Occipital lobe (tissue), 2 donors: ENCODE results near the gene DUS1L. TPM values are rescaled to one million over a fixed set of nuclear protein-coding genes. Genes with fewer than 3 reads are reported as not detected.
A peak's percentile ranks its signal among the peaks of the same experiment; 100 is the strongest.

ENCODE experiments used
- DNase-seq: peaks from one replicate; lab custom pipeline; 2025; lab: John Stamatoyannopoulos, UW
- total RNA-seq: library from RNA; depleted of rRNA; stranded (reverse); fragments of >200 nt; gene quantifications from one replicate; pipeline ENCODE4 v1.2.3, GENCODE V29; 2014

DUS1L gene
- total RNA-seq, 1 donor from 2014 or later, result 21.4 TPM

DNA sequence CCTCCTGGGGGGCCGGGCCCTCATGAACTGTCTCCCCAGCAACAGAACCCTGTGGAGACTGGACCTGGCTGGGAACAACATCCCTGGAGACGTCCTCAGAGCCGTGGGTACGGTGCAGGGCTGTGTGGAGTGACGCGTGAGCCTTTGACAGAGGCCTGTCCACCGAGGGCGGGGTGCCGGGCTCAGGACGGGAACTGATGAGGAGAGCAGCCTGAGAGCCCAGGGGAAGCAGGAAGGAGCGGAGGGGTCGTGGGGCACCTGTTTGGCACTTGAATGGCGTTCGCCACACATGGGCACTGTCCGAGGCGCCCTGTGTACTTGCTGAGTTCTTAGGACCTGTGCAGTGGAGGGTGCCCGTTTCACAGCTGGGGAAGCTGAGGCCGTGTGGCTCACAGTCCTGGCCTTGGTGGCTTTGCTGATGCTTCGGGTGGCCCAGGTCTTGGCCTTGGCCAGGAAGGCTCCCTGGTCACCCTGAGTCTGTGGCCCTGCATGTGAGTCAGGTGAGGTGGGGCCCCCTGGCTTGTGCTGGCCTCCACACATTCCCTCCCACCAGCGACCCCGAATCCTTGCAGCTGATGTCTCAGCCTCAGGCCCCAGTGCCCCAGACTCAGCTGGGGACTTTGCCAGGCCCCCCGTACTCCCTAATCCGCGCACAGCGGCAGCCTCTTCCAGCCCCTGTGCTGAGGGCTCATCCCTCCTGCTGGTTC, 40.0 kb downstream of the DUS1L start:
- DNase-seq, result no peak

DNA sequence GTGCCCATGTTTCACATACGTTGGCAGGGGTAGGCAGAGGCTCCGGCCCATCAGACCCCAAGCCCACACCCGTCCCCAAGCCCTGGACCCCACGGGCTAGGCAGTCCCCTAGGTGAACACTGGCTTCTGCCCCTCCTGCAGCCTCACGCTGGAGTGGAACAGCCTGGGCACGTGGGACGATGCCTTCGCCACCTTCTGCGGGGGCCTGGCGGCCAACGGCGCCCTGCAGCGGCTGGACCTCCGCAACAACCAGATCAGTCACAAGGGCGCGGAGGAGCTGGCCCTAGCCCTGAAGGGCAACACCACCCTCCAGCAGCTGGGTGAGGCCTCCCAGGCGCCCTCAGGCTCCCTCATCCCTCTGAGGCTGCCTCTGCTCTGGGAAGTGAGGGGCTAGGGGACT, 40.7 kb downstream of the DUS1L start:
- DNase-seq, result no peak

DNA sequence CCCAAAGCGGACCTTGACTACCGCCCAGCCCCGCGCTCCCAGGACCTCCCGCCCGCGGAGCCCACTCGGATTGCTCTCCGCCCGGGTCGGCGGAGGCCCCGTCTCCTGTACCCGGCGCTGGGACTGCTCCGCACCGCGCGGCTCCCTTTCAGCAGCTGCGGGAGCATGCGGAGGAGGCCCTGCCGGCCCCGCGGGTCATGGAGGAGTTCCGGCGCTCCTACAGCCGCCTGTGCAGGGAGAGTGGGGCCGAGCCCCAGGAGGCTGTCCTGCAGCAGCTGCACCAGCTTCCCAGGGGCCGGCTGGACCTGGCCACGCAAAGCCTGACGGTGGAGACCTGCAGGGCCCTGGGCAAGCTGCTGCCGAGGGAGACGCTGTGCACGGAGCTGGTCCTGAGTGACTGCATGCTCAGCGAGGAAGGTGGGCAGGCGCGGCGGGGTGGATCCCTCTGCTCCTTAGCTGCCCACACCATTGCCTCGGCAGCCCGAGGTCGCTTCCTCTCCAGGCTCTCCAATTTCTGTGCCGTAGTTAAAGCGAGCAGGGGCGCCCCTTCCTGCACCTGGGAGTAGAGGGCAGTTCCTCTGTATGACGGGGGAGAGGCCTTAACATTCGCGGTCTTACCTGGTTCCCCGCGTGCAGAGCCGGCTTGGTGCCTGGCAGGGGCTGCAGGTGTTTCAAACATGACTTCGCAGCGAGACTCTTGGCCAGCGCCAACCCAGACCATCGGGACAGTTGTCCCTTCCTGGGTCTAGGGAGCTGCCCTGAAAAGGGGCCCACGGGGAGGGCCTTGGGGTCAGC, 42.0 kb downstream of the DUS1L start:
- no peak for DNase-seq

GRCh38 chr17:82022981-82023446, 42.6 kb downstream of the DUS1L start, which contains the start of gene LRRC45:
Gene LRRC45, plus strand, starts transcription at chr17:82023305. Its CDS starts 339 bp downstream, at chr17:82023644.
- peak; percentile 100 for DNase-seq

DNA sequence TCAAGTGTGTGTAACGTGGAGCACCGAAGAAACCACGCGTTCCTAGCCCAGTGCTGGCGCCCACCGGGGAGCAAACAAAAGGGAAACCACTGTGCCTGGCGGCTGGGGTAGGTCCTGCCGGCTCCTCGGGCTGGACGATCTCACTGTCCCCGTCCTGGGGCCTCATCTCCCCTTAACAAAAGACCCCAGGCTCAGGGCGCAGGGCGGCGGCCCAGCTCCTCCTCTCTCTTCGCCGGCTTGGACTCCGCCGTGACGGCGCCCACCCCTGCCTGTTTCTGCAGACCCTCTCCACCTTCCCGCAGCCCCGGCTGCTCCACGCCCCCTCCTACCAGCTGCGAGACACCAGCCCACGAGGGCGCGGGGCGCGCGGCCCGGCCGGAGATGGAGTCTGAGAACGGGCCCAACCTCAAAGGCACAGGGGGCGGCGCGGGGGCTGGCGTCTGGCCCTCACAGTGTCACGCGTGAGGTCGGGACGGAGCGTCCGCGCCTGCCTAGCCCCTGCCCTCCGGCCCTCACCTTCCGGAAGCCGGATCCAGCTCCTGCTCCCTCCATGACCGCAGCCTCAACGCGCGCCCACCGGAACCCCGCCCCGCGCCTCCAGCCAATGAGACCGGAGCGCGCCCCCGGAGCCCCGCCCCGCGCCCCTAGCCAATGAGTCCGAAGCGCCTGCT, 43.2 kb downstream of the DUS1L start, which contains the start of gene CENPX:
CENPX (minus strand) TSS at position 569 of the 671 bp plus-strand sequence; CDS start at position 552, 17 bp downstream.
- no peak for DNase-seq

- no peak for DNase-seq
These were observed 43.7 kb downstream of the DUS1L start for GRCh38 chr17:82021900-82022309.

- peak; percentile 28 for DNase-seq
These were observed 44.3 kb downstream of the DUS1L start for GRCh38 chr17:82021107-82021899.

DNA sequence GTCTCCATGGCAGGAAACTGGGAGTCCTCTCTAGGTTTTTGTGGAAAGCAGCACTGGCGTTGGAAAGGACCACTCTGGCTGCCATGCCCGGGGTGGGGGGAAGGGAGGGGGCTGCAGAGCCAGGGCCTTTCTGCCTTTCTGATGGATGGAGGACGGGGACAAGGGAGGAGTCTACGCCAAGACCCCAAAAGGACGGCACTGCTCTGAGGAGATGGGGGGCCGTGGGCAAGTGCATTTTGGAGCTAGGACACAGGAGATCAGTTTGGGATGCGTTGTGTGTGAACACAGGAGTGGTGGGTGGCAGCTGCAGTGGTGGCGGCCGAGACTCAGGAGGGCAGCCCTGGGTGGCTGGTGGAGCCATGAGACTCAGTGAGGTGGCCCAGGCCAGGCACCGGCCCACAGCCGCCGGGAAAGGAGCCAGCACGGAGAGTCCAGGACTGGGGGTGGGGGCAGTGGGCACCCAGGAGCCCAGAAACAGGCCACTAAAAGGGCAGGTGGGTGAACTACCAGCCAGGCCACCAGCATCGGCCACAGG, 45.0 kb downstream of the DUS1L start:
- DNase-seq, result no peak

- DNase-seq, result no peak
These were observed 45.7 kb downstream of the DUS1L start for GRCh38 chr17:82019690-82020571.

GRCh38 chr17:82018989-82019689, 46.5 kb downstream of the DUS1L start:
- no peak for DNase-seq

GRCh38 chr17:82018152-82018988, 47.2 kb downstream of the DUS1L start:
- DNase-seq, result no peak

GRCh38 chr17:82017612-82018151, 47.9 kb downstream of the DUS1L start:
- no peak for DNase-seq

DNA sequence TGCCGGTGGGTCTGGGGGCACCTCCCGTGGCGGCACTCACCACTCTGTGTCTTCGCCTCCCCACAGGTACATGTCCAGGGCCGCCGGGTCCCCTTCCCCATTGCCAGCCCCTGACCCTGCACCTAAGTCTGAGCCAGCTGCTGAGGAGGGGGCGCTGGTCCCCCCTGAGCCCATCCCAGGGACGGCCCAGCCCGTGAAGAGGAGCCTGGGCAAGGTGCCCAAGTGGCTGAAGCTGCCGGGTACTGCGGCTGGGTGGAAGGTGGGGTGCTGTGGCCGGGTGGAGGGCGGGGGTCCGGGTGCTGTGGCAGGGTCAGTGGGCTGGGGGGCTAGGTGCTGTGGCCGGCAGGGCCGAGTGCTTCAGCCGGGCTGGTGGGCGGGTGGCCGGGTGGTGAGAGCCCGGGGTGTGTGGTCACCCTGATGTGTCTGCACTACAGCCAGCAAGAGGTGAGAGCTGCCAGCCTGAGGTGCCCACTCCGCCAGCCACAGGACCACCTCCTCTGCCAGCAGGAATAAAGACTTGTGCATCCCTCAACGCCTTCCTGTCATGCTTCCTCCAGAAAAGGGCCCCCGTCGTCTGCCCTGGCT, 48.6 kb downstream of the DUS1L start:
- no peak for DNase-seq

GRCh38 chr17:82016061-82016874, 49.3 kb downstream of the DUS1L start:
- DNase-seq, result no peak

DNA sequence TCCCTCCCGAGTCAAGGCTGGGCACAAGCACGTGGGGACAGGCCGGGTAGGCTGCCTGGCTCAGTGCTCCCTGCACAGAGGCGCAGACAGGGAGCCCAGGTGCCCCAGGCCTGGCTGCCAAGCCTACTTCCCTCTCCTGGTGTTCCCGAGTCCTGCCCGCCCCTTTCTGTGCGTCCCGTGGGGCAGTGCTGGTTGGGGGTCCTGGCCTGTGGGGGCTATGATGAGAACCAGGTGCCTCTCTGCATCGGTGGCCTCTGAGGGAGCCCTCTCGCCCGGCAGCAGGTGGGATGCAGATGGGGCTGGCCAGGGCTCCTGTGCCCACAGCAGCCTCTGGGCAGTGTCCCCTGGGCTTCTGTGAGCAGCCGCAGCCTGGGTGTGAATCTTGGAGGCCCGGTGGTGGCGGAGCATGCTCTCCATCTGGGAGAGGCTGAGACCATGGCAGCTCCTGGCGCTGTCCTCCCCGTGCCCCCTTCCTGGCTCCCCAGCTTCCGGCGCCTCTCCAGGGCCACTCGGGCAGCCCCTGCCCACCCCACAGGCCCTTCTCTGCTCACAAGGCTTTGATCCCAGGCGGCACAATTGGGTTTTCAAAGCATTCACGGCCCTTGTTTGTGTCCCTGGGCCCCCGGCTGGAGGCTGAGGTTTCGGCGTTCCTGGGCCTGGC, 50.2 kb downstream of the DUS1L start:
- DNase-seq, result no peak

- no peak for DNase-seq
These were observed 50.7 kb downstream of the DUS1L start for GRCh38 chr17:82014971-82015310.
